ENCODE results near the gene ANKS3. TPM values are rescaled to one million over a fixed set of nuclear protein-coding genes. Genes with fewer than 3 reads are reported as not detected.
A peak's percentile ranks its signal among the peaks of the same experiment; 100 is the strongest.

The ANKS3 gene
- total RNA-seq, 4 donors from 2014 or later, result 22.9 to 35.3 (median 25.1) TPM

DNA sequence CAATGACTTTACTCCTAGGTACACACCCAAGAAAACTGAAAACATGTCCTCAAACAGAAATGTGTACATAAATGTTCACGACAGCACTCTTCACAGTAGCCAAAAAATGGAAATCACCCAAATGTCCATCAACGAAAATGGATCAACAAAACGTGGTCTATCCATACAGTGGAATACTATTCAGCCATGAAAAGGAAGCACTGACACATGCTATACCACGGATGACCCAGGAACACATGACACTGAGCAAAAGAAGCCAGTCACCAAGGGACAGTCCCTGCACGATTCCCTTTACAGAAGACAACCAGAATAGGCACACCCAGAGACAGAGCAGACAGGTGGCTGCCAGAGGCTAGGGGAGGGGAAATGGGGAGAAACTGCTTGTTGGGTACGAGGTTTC is 21.6 kb upstream of the ANKS3 start:
- Histone ChIP-seq H3K27me3 (no peaks in the 10 kb centered on the region), H3K36me3 (peaks cover 48 to 51% of the 10 kb centered on the region in 2 donors), H3K27ac (no peak overlapping the region), H3K4me3 (replicated peaks in 1 of 3) (no peak overlapping the region), H3K9me3 (no peaks in the 10 kb centered on the region), H3K4me1 (peaks cover 13 to 16% of the 10 kb centered on the region in 2 donors)
- no peak for TF ChIP-seq POLR2A (IDR thresholded peaks at IDR 0.05)
- TF ChIP-seq, protein P1, sequence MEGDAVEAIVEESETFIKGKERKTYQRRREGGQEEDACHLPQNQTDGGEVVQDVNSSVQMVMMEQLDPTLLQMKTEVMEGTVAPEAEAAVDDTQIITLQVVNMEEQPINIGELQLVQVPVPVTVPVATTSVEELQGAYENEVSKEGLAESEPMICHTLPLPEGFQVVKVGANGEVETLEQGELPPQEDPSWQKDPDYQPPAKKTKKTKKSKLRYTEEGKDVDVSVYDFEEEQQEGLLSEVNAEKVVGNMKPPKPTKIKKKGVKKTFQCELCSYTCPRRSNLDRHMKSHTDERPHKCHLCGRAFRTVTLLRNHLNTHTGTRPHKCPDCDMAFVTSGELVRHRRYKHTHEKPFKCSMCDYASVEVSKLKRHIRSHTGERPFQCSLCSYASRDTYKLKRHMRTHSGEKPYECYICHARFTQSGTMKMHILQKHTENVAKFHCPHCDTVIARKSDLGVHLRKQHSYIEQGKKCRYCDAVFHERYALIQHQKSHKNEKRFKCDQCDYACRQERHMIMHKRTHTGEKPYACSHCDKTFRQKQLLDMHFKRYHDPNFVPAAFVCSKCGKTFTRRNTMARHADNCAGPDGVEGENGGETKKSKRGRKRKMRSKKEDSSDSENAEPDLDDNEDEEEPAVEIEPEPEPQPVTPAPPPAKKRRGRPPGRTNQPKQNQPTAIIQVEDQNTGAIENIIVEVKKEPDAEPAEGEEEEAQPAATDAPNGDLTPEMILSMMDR (IDR thresholded peaks at IDR 0.05), result no peak
- intact Hi-C loops (cut with DNase I), result no loop called here
- 95 to 96% methylated on average over 6 of the region's 6 CpGs for WGBS, 2 donors
- no peak for DNase-seq

- Histone ChIP-seq H3K9me3 (no peaks in the 10 kb centered on the region), H3K36me3 (peaks cover 40 to 43% of the 10 kb centered on the region in 2 donors), H3K27me3 (no peaks in the 10 kb centered on the region), H3K4me1 (peaks cover 13 to 16% of the 10 kb centered on the region in 2 donors), H3K4me3 (replicated peaks in 1 of 3) (no peak overlapping the region), H3K27ac (no peak overlapping the region)
- TF ChIP-seq, protein P1 (IDR thresholded peaks at IDR 0.05), result no peak
- no peak for TF ChIP-seq POLR2A (IDR thresholded peaks at IDR 0.05)
- WGBS, 2 donors, result 93 to 97% methylated on average over 4 of the region's 4 CpGs
- intact Hi-C loops (cut with DNase I), result no loop called here
- DNase-seq, result no peak
Observed at GRCh38 chr16:4754865-4755264, 20.8 kb upstream of the ANKS3 start.

DNA sequence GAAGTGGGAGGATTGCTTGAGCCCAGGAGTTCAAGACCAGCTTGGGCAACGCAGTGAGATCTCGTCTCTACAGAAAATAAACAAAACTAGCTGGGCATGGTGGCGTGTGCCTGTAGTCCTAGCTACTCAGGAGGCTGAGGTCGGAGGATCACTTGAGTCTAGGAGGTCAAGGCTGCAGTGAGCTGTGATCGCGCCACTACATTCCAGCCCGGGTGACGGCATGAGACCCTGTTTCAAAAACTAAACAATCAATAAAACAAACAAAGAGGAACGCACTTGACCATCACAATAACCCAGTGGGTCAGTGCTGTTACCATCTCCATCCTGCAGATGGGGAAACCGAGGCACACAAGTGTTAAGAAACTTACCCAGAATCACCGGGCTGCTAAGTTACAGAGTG is 19.2 kb upstream of the ANKS3 start:
- Histone ChIP-seq H3K4me1 (peaks cover 13 to 16% of the 10 kb centered on the region in 2 donors), H3K27ac (peak overlapping the region in 2 of 3 donors; percentile 26 to 51), H3K36me3 (peaks cover 26 to 28% of the 10 kb centered on the region in 2 donors), H3K9me3 (no peaks in the 10 kb centered on the region), H3K27me3 (no peaks in the 10 kb centered on the region), H3K4me3 (replicated peaks in 1 of 3) (no peak overlapping the region)
- intact Hi-C loops (cut with DNase I), result no loop called here
- DNase-seq, result no peak
- 80 to 82% methylated on average over 11 of the region's 11 CpGs for WGBS, 2 donors
- TF ChIP-seq, protein P1 (IDR thresholded peaks at IDR 0.05), result no peak
- no peak for TF ChIP-seq POLR2A (IDR thresholded peaks at IDR 0.05)

DNA sequence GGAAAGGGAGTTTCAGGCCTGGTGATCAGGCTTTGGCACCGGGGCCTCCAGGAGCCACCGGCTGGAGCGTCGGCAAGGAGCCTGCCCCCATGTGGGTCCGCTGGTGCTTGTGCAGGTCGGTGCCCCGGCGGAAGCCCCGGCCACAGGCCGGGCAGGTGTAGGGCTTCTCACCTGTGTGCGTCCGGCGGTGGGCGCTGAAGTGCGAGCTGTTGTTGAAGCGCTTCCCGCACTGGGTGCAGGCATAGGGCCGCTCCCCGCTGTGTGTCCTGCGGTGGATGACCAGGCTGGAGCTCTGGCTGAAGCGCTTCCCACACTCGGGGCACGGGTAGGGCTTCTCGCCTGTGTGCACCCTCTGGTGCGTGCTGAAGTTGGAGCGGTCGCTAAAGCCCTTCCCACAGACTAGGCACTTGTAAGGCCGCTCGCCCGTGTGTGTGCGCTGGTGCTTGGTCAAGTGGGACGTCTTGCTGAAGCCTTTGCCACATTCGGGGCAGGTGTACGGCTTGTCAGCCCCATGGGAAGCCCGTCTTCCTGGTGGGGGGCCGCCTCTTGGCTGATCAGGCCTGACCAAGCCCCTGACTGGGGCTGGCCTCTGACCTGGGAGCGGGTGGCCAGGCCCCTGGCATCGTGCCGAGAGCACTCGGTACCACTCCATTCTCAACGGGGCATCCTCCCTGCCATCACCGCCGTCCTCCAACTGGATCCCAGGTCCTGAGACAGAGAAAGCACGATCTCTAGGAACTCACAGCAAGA is 18.5 kb upstream of the ANKS3 start:
- Histone ChIP-seq H3K4me1 (peaks cover 13 to 16% of the 10 kb centered on the region in 2 donors), H3K4me3 (replicated peaks in 1 of 3) (no peak overlapping the region), H3K27me3 (no peaks in the 10 kb centered on the region), H3K9me3 (no peaks in the 10 kb centered on the region), H3K36me3 (peaks cover 22% of the 10 kb centered on the region in 2 donors), H3K27ac (peak overlapping the region; percentile 24 to 51 (median 26))
- 55 to 73% methylated on average over 18 of the region's 44 CpGs for WGBS, 2 donors
- peak; percentile 94 to 95 for DNase-seq
- no peak for TF ChIP-seq POLR2A (IDR thresholded peaks at IDR 0.05)
- TF ChIP-seq, protein P1 (IDR thresholded peaks at IDR 0.05), result no peak
- intact Hi-C loops (cut with DNase I), result no loop called here

- Histone ChIP-seq H3K27ac (no peak overlapping the region), H3K27me3 (no peaks in the 10 kb centered on the region), H3K4me3 (replicated peaks in 1 of 3) (no peak overlapping the region), H3K4me1 (peaks cover 13 to 16% of the 10 kb centered on the region in 2 donors), H3K9me3 (no peaks in the 10 kb centered on the region), H3K36me3 (peaks cover 19 to 22% of the 10 kb centered on the region in 2 donors)
- 69 to 87% methylated on average over 8 of the region's 8 CpGs for WGBS, 2 donors
- no peak for TF ChIP-seq POLR2A (IDR thresholded peaks at IDR 0.05)
- TF ChIP-seq, protein P1 (IDR thresholded peaks at IDR 0.05), result no peak
- DNase-seq, result no peak
- intact Hi-C loops (cut with DNase I), result no loop called here
Observed at GRCh38 chr16:4750896-4751295, 16.8 kb upstream of the ANKS3 start.

Data from thyroid gland (tissue), 4 donors.